Measurements from ENCODE around the gene TMEM120B.
"Not testable (repeated sequence)": the region's sequence is repeated elsewhere in the genome, so short reads cannot be mapped to it uniquely, and the experiment has no call there.

TMEM120B gene

GRCh38 chr12:121712461-121713256 is at the start of gene TMEM120B:
Gene TMEM120B, plus strand, starts transcription at chr12:121712752. Its CDS starts 144 bp downstream, at chr12:121712896.
- Mint-ChIP-seq H3K4me3 (peak within 1 kb of the TSS; percentile 82), H3K27me3 (no peaks in the 10 kb centered on the region), H3K36me3 (ENCODE audit: insufficient read depth) (peaks cover 8% of the 10 kb centered on the region), H3K9me3 (no peaks in the 10 kb centered on the region), H3K27ac (ENCODE audit: low read depth) (peak within 1 kb of the TSS; percentile 89), H3K4me1 (peaks cover 25% of the 10 kb centered on the region)
- peak; percentile 87 for ATAC-seq (replicated peaks; ENCODE audit: extremely low read depth, poor library complexity, severe bottlenecking)
- peak; percentile 75 to 76 for DNase-seq (ENCODE audit: low spot score in 2 of 2)

DNA sequence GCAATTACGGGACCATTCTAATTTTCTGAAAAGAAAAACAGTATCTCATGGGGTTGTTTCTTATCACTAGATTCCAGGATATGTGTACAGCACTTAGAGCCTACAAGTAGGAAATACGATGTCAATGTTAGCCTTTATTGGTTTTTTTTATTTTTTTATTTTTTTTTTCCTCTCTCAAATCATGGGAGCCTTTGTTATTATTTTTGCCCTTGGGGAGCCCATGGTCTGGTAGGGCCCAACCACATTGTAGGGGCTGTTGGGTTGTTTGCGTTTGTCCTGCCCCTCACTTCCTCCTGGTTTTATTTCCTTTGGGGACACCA is 49.0 kb upstream of the TMEM120B start:
- H3K9me3 Mint-ChIP-seq = no peaks in the 10 kb centered on the region
- H3K27ac Mint-ChIP-seq (ENCODE audit: low read depth) = peak overlapping the region; percentile 100
- no peaks in the 10 kb centered on the region for H3K27me3 Mint-ChIP-seq
- DNase-seq (ENCODE audit: low spot score in 2 of 2) = no peak
- H3K36me3 Mint-ChIP-seq (ENCODE audit: insufficient read depth) = peaks cover 31% of the 10 kb centered on the region
- peaks cover 55% of the 10 kb centered on the region for H3K4me1 Mint-ChIP-seq
- H3K4me3 Mint-ChIP-seq = peak overlapping the region; percentile 98
- ATAC-seq (replicated peaks; ENCODE audit: extremely low read depth, poor library complexity, severe bottlenecking) = no peak

DNA sequence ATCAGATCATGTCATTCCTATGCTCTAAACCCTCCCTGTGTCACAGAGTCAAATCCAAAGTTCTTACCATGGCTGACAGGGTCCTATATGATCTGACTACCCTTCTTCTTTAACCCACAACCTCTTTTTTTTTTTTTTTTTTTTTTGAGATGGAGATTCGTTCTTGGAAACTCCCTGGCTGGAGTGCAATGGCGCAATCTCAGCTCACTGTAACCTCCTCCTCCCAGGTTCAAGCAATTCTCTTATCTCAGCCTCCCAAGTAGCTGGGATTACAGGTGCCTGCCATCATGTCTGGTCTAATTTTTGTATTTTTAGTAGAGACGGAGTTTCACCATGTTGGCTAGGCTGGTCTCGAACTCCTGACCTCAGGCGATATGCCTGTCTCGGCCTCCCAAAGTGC is 45.7 kb upstream of the TMEM120B start:
- Mint-ChIP-seq H3K4me1 (peaks cover 50% of the 10 kb centered on the region), H3K27ac (ENCODE audit: low read depth) (peak overlapping the region; percentile 53), H3K4me3 (peak overlapping the region; percentile 98), H3K36me3 (ENCODE audit: insufficient read depth) (peaks cover 32% of the 10 kb centered on the region)
- not testable (repeated sequence) for H3K27me3 Mint-ChIP-seq; H3K9me3 Mint-ChIP-seq; DNase-seq (ENCODE audit: low spot score in 2 of 2); ATAC-seq (replicated peaks; ENCODE audit: extremely low read depth, poor library complexity, severe bottlenecking)

DNA sequence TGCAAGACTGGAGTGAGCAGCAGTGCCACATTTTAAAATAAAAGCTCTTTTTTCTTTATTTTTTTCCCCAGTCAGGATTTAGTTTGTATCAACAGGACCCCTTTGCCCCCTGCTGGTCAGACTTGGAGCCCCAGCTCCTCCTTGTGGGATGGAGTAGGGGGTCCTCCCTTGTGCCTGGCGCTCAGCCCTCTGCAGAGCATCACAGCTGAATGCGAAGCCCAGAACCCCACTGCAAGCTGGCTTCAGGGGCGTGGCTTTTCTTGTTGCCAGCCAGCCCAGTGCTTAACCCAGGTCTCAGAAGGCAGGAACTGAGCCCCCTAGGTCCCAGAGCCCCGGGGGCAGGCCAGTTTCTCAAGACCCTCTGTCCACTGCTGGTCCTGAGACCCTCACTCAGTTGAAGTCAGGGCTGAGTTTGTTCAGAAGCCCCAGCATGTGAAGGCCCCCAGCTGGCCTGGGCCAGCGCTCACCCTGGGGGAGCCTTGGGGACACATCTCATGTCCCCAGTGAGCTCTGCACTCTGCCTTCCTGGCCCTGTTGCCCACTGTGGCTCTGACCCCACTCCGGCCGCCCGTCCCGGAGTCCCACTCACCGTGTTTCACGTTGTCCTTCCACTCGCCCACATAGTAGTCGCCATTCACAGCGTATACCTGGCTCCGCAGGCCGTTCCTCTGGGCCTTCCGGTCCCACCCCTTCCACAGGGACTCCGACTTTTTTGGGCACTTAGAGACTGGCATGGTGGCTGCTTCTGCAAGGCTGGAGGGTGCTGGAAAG is 43.6 kb upstream of the TMEM120B start:
- no peaks in the 10 kb centered on the region for H3K27me3 Mint-ChIP-seq
- ATAC-seq (replicated peaks; ENCODE audit: extremely low read depth, poor library complexity, severe bottlenecking) (no peak), DNase-seq (ENCODE audit: low spot score in 2 of 2) (peak; percentile 26 to 41)
- peak overlapping the region; percentile 76 for H3K27ac Mint-ChIP-seq (ENCODE audit: low read depth)
- H3K4me3 Mint-ChIP-seq = no peak overlapping the region
- H3K36me3 Mint-ChIP-seq (ENCODE audit: insufficient read depth) = peaks cover 45% of the 10 kb centered on the region
- peaks cover 57% of the 10 kb centered on the region for H3K4me1 Mint-ChIP-seq
- H3K9me3 Mint-ChIP-seq = no peaks in the 10 kb centered on the region

- Mint-ChIP-seq H3K4me3 (no peak within 1 kb of the TSS), H3K9me3 (no peaks in the 10 kb centered on the region), H3K4me1 (peaks cover 52% of the 10 kb centered on the region), H3K27ac (ENCODE audit: low read depth) (peak within 1 kb of the TSS; percentile 100), H3K27me3 (no peaks in the 10 kb centered on the region), H3K36me3 (ENCODE audit: insufficient read depth) (peaks cover 39% of the 10 kb centered on the region)
- DNase-seq (ENCODE audit: low spot score in 2 of 2) (no peak), ATAC-seq (replicated peaks; ENCODE audit: extremely low read depth, poor library complexity, severe bottlenecking) (no peak)
Observed at GRCh38 chr12:121669521-121669900, 43.0 kb upstream of the TMEM120B start, which contains the start of gene MORN3. Gene MORN3, minus strand, starts transcription at chr12:121669654. Its CDS starts 171 bp downstream, at chr12:121669483.

- DNase-seq (ENCODE audit: low spot score in 2 of 2) = no peak
- Mint-ChIP-seq H3K4me1 (peaks cover 28% of the 10 kb centered on the region), H3K27me3 (no peaks in the 10 kb centered on the region), H3K36me3 (ENCODE audit: insufficient read depth) (peaks cover 35% of the 10 kb centered on the region), H3K4me3 (peak overlapping the region; percentile 99), H3K27ac (ENCODE audit: low read depth) (peak overlapping the region; percentile 100), H3K9me3 (no peaks in the 10 kb centered on the region)
- no peak for ATAC-seq (replicated peaks; ENCODE audit: extremely low read depth, poor library complexity, severe bottlenecking)
Observed at GRCh38 chr12:121673013-121673511, 39.5 kb upstream of the TMEM120B start.

DNA sequence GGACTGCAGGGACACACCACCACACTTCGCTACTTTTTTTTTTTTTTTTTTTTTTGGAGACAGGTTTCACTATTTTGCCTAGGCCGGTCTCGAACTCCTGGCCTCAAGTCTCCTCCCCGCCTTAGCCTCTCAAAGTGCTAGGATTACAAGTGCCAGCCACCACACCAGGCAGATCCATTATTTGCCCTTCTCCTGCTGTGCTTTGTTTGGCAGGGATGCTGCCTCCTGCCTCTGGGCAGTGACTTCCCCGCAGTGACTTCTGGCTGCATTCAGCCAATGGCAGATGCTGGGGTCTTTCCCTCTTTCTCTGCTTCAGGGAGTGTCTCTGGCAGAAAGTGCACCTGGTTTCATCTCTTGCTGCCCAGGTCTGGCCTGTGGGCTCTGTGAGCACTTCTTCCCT is 36.4 kb upstream of the TMEM120B start:
- Mint-ChIP-seq H3K36me3 (ENCODE audit: insufficient read depth) (peaks cover 53% of the 10 kb centered on the region), H3K9me3 (no peaks in the 10 kb centered on the region), H3K27ac (ENCODE audit: low read depth) (peak overlapping the region; percentile 97), H3K27me3 (no peaks in the 10 kb centered on the region), H3K4me1 (peaks cover 31% of the 10 kb centered on the region), H3K4me3 (no peak overlapping the region)
- ATAC-seq (replicated peaks; ENCODE audit: extremely low read depth, poor library complexity, severe bottlenecking) (no peak), DNase-seq (ENCODE audit: low spot score in 2 of 2) (no peak)

- Mint-ChIP-seq H3K4me1 (peaks cover 14% of the 10 kb centered on the region), H3K27ac (ENCODE audit: low read depth) (peak overlapping the region; percentile 97)
Observed at GRCh38 chr12:121678305-121678704, 34.2 kb upstream of the TMEM120B start.

GRCh38 chr12:121678716-121679300 is 33.7 kb upstream of the TMEM120B start:
- Mint-ChIP-seq H3K27ac (ENCODE audit: low read depth) (peak overlapping the region; percentile 97), H3K4me3 (peak overlapping the region; percentile 32), H3K36me3 (ENCODE audit: insufficient read depth) (peaks cover 34% of the 10 kb centered on the region), H3K27me3 (no peaks in the 10 kb centered on the region), H3K9me3 (no peaks in the 10 kb centered on the region), H3K4me1 (peaks cover 9% of the 10 kb centered on the region)
- DNase-seq (ENCODE audit: low spot score in 2 of 2) (no peak), ATAC-seq (replicated peaks; ENCODE audit: extremely low read depth, poor library complexity, severe bottlenecking) (no peak)

More at GRCh38 chr12:121678305-121678704, 34.2 kb upstream of the TMEM120B start:
- no peaks in the 10 kb centered on the region for H3K9me3 Mint-ChIP-seq
- ATAC-seq (replicated peaks; ENCODE audit: extremely low read depth, poor library complexity, severe bottlenecking) (no peak), DNase-seq (ENCODE audit: low spot score in 2 of 2) (no peak)
- H3K36me3 Mint-ChIP-seq (ENCODE audit: insufficient read depth) = peaks cover 38% of the 10 kb centered on the region
- peak overlapping the region; percentile 32 for H3K4me3 Mint-ChIP-seq
- no peaks in the 10 kb centered on the region for H3K27me3 Mint-ChIP-seq

DNA sequence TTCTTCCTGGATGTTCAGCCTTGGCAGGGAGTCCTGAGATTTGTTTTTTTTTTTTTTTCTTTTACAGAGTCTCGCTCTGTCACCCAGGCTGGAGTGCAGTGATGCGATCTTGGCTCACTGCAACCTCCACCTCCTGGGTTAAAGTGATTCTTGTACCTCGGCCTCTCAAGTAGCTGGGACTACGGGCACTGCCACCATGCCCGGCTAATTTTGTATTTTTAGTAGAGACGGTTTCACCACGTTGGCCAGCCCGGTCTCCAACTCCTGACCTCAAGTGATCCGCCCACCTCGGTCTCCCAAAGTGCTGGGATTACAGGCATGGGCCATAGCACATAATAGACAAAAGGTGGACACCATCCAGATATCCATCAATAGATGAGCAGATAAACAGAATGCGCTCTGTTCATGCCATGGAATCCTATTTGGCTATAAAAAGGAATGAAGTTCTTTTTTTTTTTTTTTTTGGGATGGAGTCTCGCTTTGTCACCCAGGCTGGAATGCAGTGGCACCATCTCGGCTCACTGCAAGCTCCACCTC is 32.8 kb upstream of the TMEM120B start:
- peak overlapping the region; percentile 32 for H3K4me3 Mint-ChIP-seq
- H3K27ac Mint-ChIP-seq (ENCODE audit: low read depth) = peak overlapping the region; percentile 97
- not testable (repeated sequence) for ATAC-seq (replicated peaks; ENCODE audit: extremely low read depth, poor library complexity, severe bottlenecking); H3K27me3 Mint-ChIP-seq; DNase-seq (ENCODE audit: low spot score in 2 of 2); H3K9me3 Mint-ChIP-seq; H3K4me1 Mint-ChIP-seq
- peaks cover 34% of the 10 kb centered on the region for H3K36me3 Mint-ChIP-seq (ENCODE audit: insufficient read depth)

GRCh38 chr12:121688966-121689365 is 23.6 kb upstream of the TMEM120B start:
- Mint-ChIP-seq H3K36me3 (ENCODE audit: insufficient read depth) (no peaks in the 10 kb centered on the region), H3K27me3 (no peaks in the 10 kb centered on the region), H3K9me3 (no peaks in the 10 kb centered on the region), H3K4me1 (peaks cover 6% of the 10 kb centered on the region), H3K4me3 (no peak overlapping the region), H3K27ac (ENCODE audit: low read depth) (no peak overlapping the region)
- DNase-seq (ENCODE audit: low spot score in 2 of 2) (no peak), ATAC-seq (replicated peaks; ENCODE audit: extremely low read depth, poor library complexity, severe bottlenecking) (no peak)

- no peaks in the 10 kb centered on the region for H3K27me3 Mint-ChIP-seq
- ATAC-seq (replicated peaks; ENCODE audit: extremely low read depth, poor library complexity, severe bottlenecking) (no peak), DNase-seq (ENCODE audit: low spot score in 2 of 2) (no peak)
- H3K4me3 Mint-ChIP-seq = no peak overlapping the region
- H3K36me3 Mint-ChIP-seq (ENCODE audit: insufficient read depth) = no peaks in the 10 kb centered on the region
- no peak overlapping the region for H3K27ac Mint-ChIP-seq (ENCODE audit: low read depth)
- peaks cover 6% of the 10 kb centered on the region for H3K4me1 Mint-ChIP-seq
- H3K9me3 Mint-ChIP-seq = no peaks in the 10 kb centered on the region
Observed at GRCh38 chr12:121689430-121689829, 23.1 kb upstream of the TMEM120B start.

Data from central memory CD8-positive, alpha-beta T cell (primary cell).